ENCODE data around the gene SCN3B. TPM values are rescaled to one million over a fixed set of nuclear protein-coding genes. Genes with fewer than 3 reads are reported as not detected.

Gene SCN3B
- total RNA-seq, 1 experiment from 2014 or later: not detected

GRCh38 chr11:123682696-123683410 is 28.4 kb upstream of the SCN3B start:
- H3K27me3 ChIP-seq (ENCODE audit: insufficient read depth, low read depth): peaks cover 87% of the 10 kb centered on the region
- intact Hi-C loops (cut with micrococcal nuclease; ENCODE audit: unreplicated experiment): no loop called here
- CTCF ChIA-PET: interaction anchor here (0.7 kb wide), 1 partner anchor 398 kb away, joined by 4 read pairs; no protein-coding TSS in a partner anchor

DNA sequence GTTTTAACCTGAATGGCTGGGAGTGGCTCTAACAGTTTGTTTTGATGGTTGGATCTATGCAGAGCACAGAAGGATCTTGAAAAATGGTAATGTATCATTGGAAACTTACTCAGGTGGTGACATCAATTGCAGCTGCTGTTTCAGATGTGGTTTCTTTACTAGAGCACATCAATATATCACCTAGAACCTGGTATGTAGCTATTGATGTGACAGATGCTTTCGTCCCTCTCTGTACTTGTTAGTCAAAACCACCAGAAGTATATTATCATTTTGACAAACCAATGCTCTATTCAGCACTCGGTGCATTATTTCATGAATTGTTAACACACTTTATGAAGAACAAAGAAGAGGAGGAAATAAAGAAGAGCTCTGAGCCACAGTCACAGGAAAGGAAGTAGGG is 26.6 kb upstream of the SCN3B start:
- CTCF ChIA-PET: no interaction called here
- intact Hi-C loops (cut with micrococcal nuclease; ENCODE audit: unreplicated experiment): no loop called here

More at GRCh38 chr11:123682696-123683410, 28.4 kb upstream of the SCN3B start:
- no TSS peak for BruUV-seq (replicated peaks)
- Histone ChIP-seq H3K79me2 (ENCODE audit: low read depth) (no peaks in the 10 kb centered on the region), H3K4me3 (no peak overlapping the region), H3K9me2 (ENCODE audit: insufficient read depth) (no peaks in the 10 kb centered on the region), H3K9me3 (ENCODE audit: insufficient read depth, low read depth) (no peaks in the 10 kb centered on the region), H4K20me1 (ENCODE audit: insufficient read depth) (no peaks in the 10 kb centered on the region), H3F3A (ENCODE audit: insufficient read depth, low read depth) (no peaks in the 10 kb centered on the region), H2AFZ (no peak overlapping the region), H3K4me1 (replicated peaks; ENCODE audit: insufficient read depth) (no peaks in the 10 kb centered on the region), H3K36me3 (ENCODE audit: low read depth) (no peaks in the 10 kb centered on the region), H3K4me2 (no peak overlapping the region), H3K27ac (no peak overlapping the region)
- DNase-seq: no peak
- POLR2A ChIA-PET (ENCODE audit: unreplicated experiment): no interaction called here
- no peak for TF ChIP-seq EZH2 (IDR thresholded peaks at IDR 0.05; ENCODE audit: low read depth)
- TF ChIP-seq, protein P1, sequence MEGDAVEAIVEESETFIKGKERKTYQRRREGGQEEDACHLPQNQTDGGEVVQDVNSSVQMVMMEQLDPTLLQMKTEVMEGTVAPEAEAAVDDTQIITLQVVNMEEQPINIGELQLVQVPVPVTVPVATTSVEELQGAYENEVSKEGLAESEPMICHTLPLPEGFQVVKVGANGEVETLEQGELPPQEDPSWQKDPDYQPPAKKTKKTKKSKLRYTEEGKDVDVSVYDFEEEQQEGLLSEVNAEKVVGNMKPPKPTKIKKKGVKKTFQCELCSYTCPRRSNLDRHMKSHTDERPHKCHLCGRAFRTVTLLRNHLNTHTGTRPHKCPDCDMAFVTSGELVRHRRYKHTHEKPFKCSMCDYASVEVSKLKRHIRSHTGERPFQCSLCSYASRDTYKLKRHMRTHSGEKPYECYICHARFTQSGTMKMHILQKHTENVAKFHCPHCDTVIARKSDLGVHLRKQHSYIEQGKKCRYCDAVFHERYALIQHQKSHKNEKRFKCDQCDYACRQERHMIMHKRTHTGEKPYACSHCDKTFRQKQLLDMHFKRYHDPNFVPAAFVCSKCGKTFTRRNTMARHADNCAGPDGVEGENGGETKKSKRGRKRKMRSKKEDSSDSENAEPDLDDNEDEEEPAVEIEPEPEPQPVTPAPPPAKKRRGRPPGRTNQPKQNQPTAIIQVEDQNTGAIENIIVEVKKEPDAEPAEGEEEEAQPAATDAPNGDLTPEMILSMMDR (conservative IDR thresholded peaks at IDR 0.05): no peak

DNA sequence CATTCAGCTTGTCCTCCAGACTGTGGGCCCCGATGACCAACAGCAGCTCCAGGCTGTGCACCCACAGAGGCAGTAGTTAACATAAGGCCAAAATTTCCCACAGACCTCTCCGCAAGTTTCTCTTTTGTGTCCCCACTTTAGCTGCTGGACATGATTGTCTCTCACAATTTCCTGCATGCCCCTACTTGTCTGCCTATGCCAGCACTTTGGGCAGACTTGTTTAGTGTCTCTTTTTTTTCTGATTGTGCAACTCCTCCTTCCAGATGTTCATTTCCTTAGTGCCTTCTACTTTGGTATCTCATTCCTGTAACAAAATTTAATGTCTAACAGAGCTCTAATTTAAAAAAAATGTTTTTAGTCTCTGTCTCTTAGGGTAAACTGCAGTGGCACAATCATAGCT is 23.8 kb upstream of the SCN3B start:
- no TSS peak for BruUV-seq (replicated peaks)
- no peak overlapping the region for H3K27ac ChIP-seq
- no peak overlapping the region for H3K4me2 ChIP-seq
- H3K4me1 ChIP-seq (replicated peaks; ENCODE audit: insufficient read depth): no peaks in the 10 kb centered on the region
- TF ChIP-seq, protein P1 (conservative IDR thresholded peaks at IDR 0.05): no peak
- TF ChIP-seq EZH2 (IDR thresholded peaks at IDR 0.05; ENCODE audit: low read depth): no peak
- no peaks in the 10 kb centered on the region for H3K36me3 ChIP-seq (ENCODE audit: low read depth)
- no peaks in the 10 kb centered on the region for H3K9me2 ChIP-seq (ENCODE audit: insufficient read depth)
- no peak for DNase-seq
- 0 out of 2 replicates have a peak, but pooled peaks cover 6% of the 10 kb centered on the region for H3K9me3 ChIP-seq (ENCODE audit: insufficient read depth, low read depth)
- ChIA-PET CTCF (no interaction called here), POLR2A (ENCODE audit: unreplicated experiment) (no interaction called here)
- H4K20me1 ChIP-seq (ENCODE audit: insufficient read depth): no peaks in the 10 kb centered on the region
- no peaks in the 10 kb centered on the region for H3F3A ChIP-seq (ENCODE audit: insufficient read depth, low read depth)
- H3K79me2 ChIP-seq (ENCODE audit: low read depth): no peaks in the 10 kb centered on the region
- H2AFZ ChIP-seq: no peak overlapping the region
- peaks cover 81% of the 10 kb centered on the region for H3K27me3 ChIP-seq (ENCODE audit: insufficient read depth, low read depth)
- no peak overlapping the region for H3K4me3 ChIP-seq
- intact Hi-C loops (cut with micrococcal nuclease; ENCODE audit: unreplicated experiment): no loop called here

More for the DNA sequence above, 26.6 kb upstream of the SCN3B start:
- Histone ChIP-seq H3K27me3 (ENCODE audit: insufficient read depth, low read depth) (peaks cover 88% of the 10 kb centered on the region), H2AFZ (no peak overlapping the region), H3F3A (ENCODE audit: insufficient read depth, low read depth) (no peaks in the 10 kb centered on the region), H3K79me2 (ENCODE audit: low read depth) (no peaks in the 10 kb centered on the region), H3K4me1 (replicated peaks; ENCODE audit: insufficient read depth) (no peaks in the 10 kb centered on the region), H3K27ac (no peak overlapping the region), H3K4me2 (no peak overlapping the region), H4K20me1 (ENCODE audit: insufficient read depth) (no peaks in the 10 kb centered on the region), H3K9me2 (ENCODE audit: insufficient read depth) (no peaks in the 10 kb centered on the region), H3K9me3 (ENCODE audit: insufficient read depth, low read depth) (no peaks in the 10 kb centered on the region), H3K36me3 (ENCODE audit: low read depth) (no peaks in the 10 kb centered on the region), H3K4me3 (no peak overlapping the region)
- DNase-seq: no peak
- no TSS peak for BruUV-seq (replicated peaks)
- POLR2A ChIA-PET (ENCODE audit: unreplicated experiment): no interaction called here
- no peak for TF ChIP-seq EZH2 (IDR thresholded peaks at IDR 0.05; ENCODE audit: low read depth)
- TF ChIP-seq, protein P1 (conservative IDR thresholded peaks at IDR 0.05): no peak
